Measurements from ENCODE around the gene PCF11.
"Not testable (repeated sequence)": the region's sequence is repeated elsewhere in the genome, so short reads cannot be mapped to it uniquely, and the experiment has no call there.

Gene PCF11

DNA sequence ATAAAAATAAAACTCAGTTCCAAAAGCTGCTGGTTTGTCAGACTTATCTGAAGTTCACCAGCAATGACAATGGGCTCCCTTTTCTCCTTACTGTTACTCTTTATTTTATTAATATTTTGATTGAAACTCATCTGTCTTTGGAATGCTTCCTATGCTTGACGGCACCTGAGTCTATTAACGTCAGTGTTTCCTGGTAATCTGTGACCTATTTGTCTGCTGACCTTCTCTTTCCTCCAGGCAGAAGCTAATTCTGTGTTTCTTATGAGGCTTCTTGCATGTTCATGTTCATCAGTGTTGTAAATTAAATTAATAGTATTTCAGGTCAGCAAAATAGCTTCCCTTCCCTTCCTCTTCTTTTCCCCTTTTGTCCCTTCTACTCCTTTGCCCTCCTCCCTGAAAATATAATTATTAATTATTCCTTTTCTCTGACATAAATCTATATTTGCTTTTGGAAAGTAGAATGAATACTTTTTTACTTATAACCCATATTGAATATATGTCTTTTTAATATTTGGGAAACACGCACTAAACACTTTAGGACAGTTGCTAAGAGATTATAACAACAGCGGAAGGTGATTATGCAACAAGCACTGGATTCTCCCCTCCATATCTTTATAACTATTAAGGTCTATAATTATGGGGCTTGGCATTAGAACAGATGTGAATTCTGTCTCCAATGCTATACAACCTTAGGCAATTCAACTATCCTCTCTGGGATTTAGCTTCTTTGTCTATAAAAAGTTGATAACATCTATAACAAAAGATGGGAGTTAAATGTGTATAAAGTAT is 32.1 kb upstream of the PCF11 start:
- DNase-seq, result no peak
- Histone ChIP-seq H3K27me3 (replicated peaks; ENCODE audit: control insufficient read depth, insufficient read depth, low read length, poor library complexity, severe bottlenecking) (no peaks in the 10 kb centered on the region), H3K27ac (ENCODE audit: insufficient read depth, low read length, poor library complexity, severe bottlenecking) (no peak overlapping the region), H3K36me3 (ENCODE audit: control insufficient read depth, insufficient read depth, low read length) (no peaks in the 10 kb centered on the region), H3K4me1 (ENCODE audit: control insufficient read depth, insufficient read depth, low read length, poor library complexity, severe bottlenecking) (no peaks in the 10 kb centered on the region), H3K9me3 (ENCODE audit: control insufficient read depth, low read length) (no peaks in the 10 kb centered on the region), H3K4me3 (ENCODE audit: insufficient read depth, low read depth, low read length, poor library complexity, severe bottlenecking) (no peak overlapping the region)

DNA sequence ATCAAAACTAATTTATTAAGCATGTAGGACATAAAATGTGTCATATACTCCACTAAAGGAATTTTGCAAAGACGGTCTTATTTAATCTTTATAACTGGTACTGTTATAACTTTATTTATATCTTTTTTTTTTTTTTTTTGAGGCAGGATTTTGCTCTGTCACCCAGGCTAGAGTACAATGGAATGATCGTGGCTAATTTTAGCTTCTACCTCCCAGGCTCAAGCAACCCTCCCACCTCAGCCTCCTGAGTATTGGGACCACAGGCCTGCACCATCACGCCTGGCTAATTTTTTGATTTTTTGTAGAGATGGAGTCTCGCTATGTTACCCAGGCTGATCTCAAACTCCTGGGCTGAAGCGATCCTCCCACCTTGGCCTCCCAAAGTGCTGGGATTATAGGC is 31.4 kb upstream of the PCF11 start:
- Histone ChIP-seq H3K4me3 (ENCODE audit: insufficient read depth, low read depth, low read length, poor library complexity, severe bottlenecking) (no peak overlapping the region), H3K4me1 (ENCODE audit: control insufficient read depth, insufficient read depth, low read length, poor library complexity, severe bottlenecking) (no peaks in the 10 kb centered on the region), H3K27me3 (replicated peaks; ENCODE audit: control insufficient read depth, insufficient read depth, low read length, poor library complexity, severe bottlenecking) (no peaks in the 10 kb centered on the region), H3K27ac (ENCODE audit: insufficient read depth, low read length, poor library complexity, severe bottlenecking) (no peak overlapping the region), H3K9me3 (ENCODE audit: control insufficient read depth, low read length) (no peaks in the 10 kb centered on the region), H3K36me3 (ENCODE audit: control insufficient read depth, insufficient read depth, low read length) (no peaks in the 10 kb centered on the region)
- no peak for DNase-seq

GRCh38 chr11:83127310-83127637 is 29.7 kb upstream of the PCF11 start:
- Histone ChIP-seq H3K36me3 (ENCODE audit: control insufficient read depth, insufficient read depth, low read length) (no peaks in the 10 kb centered on the region), H3K9me3 (ENCODE audit: control insufficient read depth, low read length) (no peaks in the 10 kb centered on the region), H3K27me3 (replicated peaks; ENCODE audit: control insufficient read depth, insufficient read depth, low read length, poor library complexity, severe bottlenecking) (no peaks in the 10 kb centered on the region), H3K4me1 (ENCODE audit: control insufficient read depth, insufficient read depth, low read length, poor library complexity, severe bottlenecking) (no peaks in the 10 kb centered on the region), H3K4me3 (ENCODE audit: insufficient read depth, low read depth, low read length, poor library complexity, severe bottlenecking) (no peak overlapping the region), H3K27ac (ENCODE audit: insufficient read depth, low read length, poor library complexity, severe bottlenecking) (no peak overlapping the region)
- DNase-seq, result no peak

DNA sequence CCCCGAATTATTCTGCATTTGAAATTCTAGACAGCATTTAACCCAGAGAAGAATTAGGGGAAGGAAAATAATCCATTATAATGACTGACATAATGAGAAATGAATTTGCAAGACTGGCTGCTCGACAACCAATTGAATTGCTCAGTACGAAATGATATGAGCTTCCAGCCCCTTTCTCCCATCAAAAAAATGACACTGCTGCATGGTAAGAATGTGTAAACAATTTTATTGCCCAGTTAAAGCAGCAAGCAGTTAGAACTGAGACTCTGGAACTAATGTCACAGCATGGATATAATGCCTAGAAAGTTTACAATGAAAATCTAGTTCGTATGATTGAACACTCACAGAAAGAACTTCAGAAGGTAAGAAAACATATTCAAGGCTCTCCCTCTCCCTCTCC is 24.7 kb upstream of the PCF11 start:
- DNase-seq, result no peak
- H3K27me3 ChIP-seq (replicated peaks; ENCODE audit: control insufficient read depth, insufficient read depth, low read length, poor library complexity, severe bottlenecking), result no peaks in the 10 kb centered on the region

GRCh38 chr11:83133266-83133665 is 23.7 kb upstream of the PCF11 start:
- H3K36me3 ChIP-seq (ENCODE audit: control insufficient read depth, insufficient read depth, low read length); H3K9me3 ChIP-seq (ENCODE audit: control insufficient read depth, low read length); H3K27ac ChIP-seq (ENCODE audit: insufficient read depth, low read length, poor library complexity, severe bottlenecking); H3K4me3 ChIP-seq (ENCODE audit: insufficient read depth, low read depth, low read length, poor library complexity, severe bottlenecking); H3K27me3 ChIP-seq (replicated peaks; ENCODE audit: control insufficient read depth, insufficient read depth, low read length, poor library complexity, severe bottlenecking); DNase-seq; H3K4me1 ChIP-seq (ENCODE audit: control insufficient read depth, insufficient read depth, low read length, poor library complexity, severe bottlenecking): not testable (repeated sequence)

More for the DNA sequence above, 24.7 kb upstream of the PCF11 start:
- no peak overlapping the region for H3K27ac ChIP-seq (ENCODE audit: insufficient read depth, low read length, poor library complexity, severe bottlenecking)
- no peaks in the 10 kb centered on the region for H3K36me3 ChIP-seq (ENCODE audit: control insufficient read depth, insufficient read depth, low read length)
- H3K9me3 ChIP-seq (ENCODE audit: control insufficient read depth, low read length), result no peaks in the 10 kb centered on the region
- no peaks in the 10 kb centered on the region for H3K4me1 ChIP-seq (ENCODE audit: control insufficient read depth, insufficient read depth, low read length, poor library complexity, severe bottlenecking)
- H3K4me3 ChIP-seq (ENCODE audit: insufficient read depth, low read depth, low read length, poor library complexity, severe bottlenecking), result no peak overlapping the region

DNA sequence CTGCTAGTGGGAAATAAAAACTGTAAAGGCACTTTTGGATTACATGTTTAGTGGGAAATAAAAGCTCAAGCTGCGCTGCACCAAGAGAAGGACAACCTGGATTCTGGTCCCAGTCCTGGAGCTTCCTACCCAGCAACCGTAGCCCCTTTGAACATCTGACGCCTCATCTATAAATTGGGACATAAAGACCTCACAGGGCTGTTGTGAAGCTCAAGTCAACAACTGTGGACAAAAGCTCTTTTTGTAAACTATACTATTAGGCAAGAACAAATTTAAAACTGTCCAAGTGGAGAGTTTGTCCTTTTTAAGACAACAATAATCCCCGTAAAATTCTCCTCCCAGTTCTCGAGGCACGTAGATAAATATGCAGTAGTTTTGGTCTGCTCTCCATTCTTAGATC is 17.6 kb upstream of the PCF11 start:
- Histone ChIP-seq H3K36me3 (ENCODE audit: control insufficient read depth, insufficient read depth, low read length) (no peaks in the 10 kb centered on the region), H3K27me3 (replicated peaks; ENCODE audit: control insufficient read depth, insufficient read depth, low read length, poor library complexity, severe bottlenecking) (no peaks in the 10 kb centered on the region), H3K4me3 (ENCODE audit: insufficient read depth, low read depth, low read length, poor library complexity, severe bottlenecking) (no peak overlapping the region), H3K9me3 (ENCODE audit: control insufficient read depth, low read length) (no peaks in the 10 kb centered on the region), H3K27ac (ENCODE audit: insufficient read depth, low read length, poor library complexity, severe bottlenecking) (no peak overlapping the region), H3K4me1 (ENCODE audit: control insufficient read depth, insufficient read depth, low read length, poor library complexity, severe bottlenecking) (no peaks in the 10 kb centered on the region)
- DNase-seq, result no peak

- no peak for DNase-seq
- H3K27me3 ChIP-seq (replicated peaks; ENCODE audit: control insufficient read depth, insufficient read depth, low read length, poor library complexity, severe bottlenecking), result no peaks in the 10 kb centered on the region
- no peaks in the 10 kb centered on the region for H3K9me3 ChIP-seq (ENCODE audit: control insufficient read depth, low read length)
- H3K4me3 ChIP-seq (ENCODE audit: insufficient read depth, low read depth, low read length, poor library complexity, severe bottlenecking), result no peak overlapping the region
- H3K4me1 ChIP-seq (ENCODE audit: control insufficient read depth, insufficient read depth, low read length, poor library complexity, severe bottlenecking), result no peaks in the 10 kb centered on the region
- no peak overlapping the region for H3K27ac ChIP-seq (ENCODE audit: insufficient read depth, low read length, poor library complexity, severe bottlenecking)
- H3K36me3 ChIP-seq (ENCODE audit: control insufficient read depth, insufficient read depth, low read length), result no peaks in the 10 kb centered on the region
These were observed 16.1 kb upstream of the PCF11 start for GRCh38 chr11:83140691-83141455.

DNA sequence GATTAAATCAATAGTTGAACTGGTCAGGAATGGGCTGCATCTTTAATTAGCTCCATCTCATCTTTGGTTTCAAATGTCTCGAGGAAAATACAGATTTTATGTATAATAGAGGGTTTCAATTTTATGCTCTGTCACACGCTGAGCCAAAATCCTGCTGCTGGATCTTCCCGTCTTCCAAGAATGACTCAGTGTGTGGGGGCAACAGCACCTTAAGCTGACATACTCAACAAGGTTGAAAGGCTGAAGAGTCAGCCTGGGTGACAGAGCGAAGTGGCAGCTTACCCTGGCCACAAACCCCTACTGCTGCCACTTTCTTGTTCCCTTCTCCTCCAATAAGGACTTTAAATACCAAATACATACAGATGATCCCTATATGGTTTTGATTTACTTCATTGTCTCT is 9.0 kb upstream of the PCF11 start:
- H3K27me3 ChIP-seq (replicated peaks; ENCODE audit: control insufficient read depth, insufficient read depth, low read length, poor library complexity, severe bottlenecking), result no peaks in the 10 kb centered on the region
- no peak overlapping the region for H3K4me3 ChIP-seq (ENCODE audit: insufficient read depth, low read depth, low read length, poor library complexity, severe bottlenecking)
- H3K36me3 ChIP-seq (ENCODE audit: control insufficient read depth, insufficient read depth, low read length), result no peaks in the 10 kb centered on the region
- no peak for DNase-seq
- H3K4me1 ChIP-seq (ENCODE audit: control insufficient read depth, insufficient read depth, low read length, poor library complexity, severe bottlenecking), result no peaks in the 10 kb centered on the region
- H3K9me3 ChIP-seq (ENCODE audit: control insufficient read depth, low read length), result no peaks in the 10 kb centered on the region
- no peak overlapping the region for H3K27ac ChIP-seq (ENCODE audit: insufficient read depth, low read length, poor library complexity, severe bottlenecking)

DNA sequence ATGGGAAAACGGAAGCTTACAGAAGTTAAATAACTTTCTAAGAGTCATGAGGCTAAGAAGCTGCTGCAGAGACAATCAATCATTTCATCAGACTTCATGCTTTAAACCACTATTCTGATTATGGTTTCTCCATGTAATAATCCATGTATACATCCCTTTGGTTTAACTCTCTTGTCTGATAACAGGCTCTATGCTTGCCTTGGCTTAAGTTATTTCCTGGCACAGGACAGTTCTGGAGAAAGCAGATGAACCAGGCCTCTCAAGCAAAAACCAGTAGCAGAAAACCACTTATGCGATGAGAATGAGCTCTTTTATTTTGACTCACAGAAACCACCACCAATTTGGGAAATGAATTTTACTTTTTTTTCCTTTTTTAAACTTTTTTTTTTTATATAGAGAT is 6.5 kb upstream of the PCF11 start:
- no peak overlapping the region for H3K27ac ChIP-seq (ENCODE audit: insufficient read depth, low read length, poor library complexity, severe bottlenecking)
- no peaks in the 10 kb centered on the region for H3K27me3 ChIP-seq (replicated peaks; ENCODE audit: control insufficient read depth, insufficient read depth, low read length, poor library complexity, severe bottlenecking)
- no peaks in the 10 kb centered on the region for H3K36me3 ChIP-seq (ENCODE audit: control insufficient read depth, insufficient read depth, low read length)
- DNase-seq, result no peak
- H3K9me3 ChIP-seq (ENCODE audit: control insufficient read depth, low read length), result no peaks in the 10 kb centered on the region
- no peaks in the 10 kb centered on the region for H3K4me1 ChIP-seq (ENCODE audit: control insufficient read depth, insufficient read depth, low read length, poor library complexity, severe bottlenecking)
- no peak overlapping the region for H3K4me3 ChIP-seq (ENCODE audit: insufficient read depth, low read depth, low read length, poor library complexity, severe bottlenecking)

GRCh38 chr11:83151274-83151977 is 5.5 kb upstream of the PCF11 start:
- Histone ChIP-seq H3K27ac (ENCODE audit: insufficient read depth, low read length, poor library complexity, severe bottlenecking) (no peak overlapping the region), H3K4me3 (ENCODE audit: insufficient read depth, low read depth, low read length, poor library complexity, severe bottlenecking) (no peak overlapping the region), H3K36me3 (ENCODE audit: control insufficient read depth, insufficient read depth, low read length) (no peaks in the 10 kb centered on the region), H3K9me3 (ENCODE audit: control insufficient read depth, low read length) (no peaks in the 10 kb centered on the region), H3K4me1 (ENCODE audit: control insufficient read depth, insufficient read depth, low read length, poor library complexity, severe bottlenecking) (no peaks in the 10 kb centered on the region), H3K27me3 (replicated peaks; ENCODE audit: control insufficient read depth, insufficient read depth, low read length, poor library complexity, severe bottlenecking) (no peaks in the 10 kb centered on the region)
- no peak for DNase-seq

All from effector memory CD4-positive, alpha-beta T cell (primary cell).